Esophagus squamous epithelium (tissue), 4 donors: ENCODE results near the gene MTF1.

ENCODE experiments used
- CTCF ChIP-seq, 6 experiments: fragments of 450-650 bp in 4 of 6; fragments of 200-600 bp in 2 of 6; sonication (generic) in 2 of 6; IDR thresholded peaks; one replicate each; pipeline ENCODE4 v1.5.1; 2016 to 2019; ENCODE audit warnings: antibody characterized with exemption in 6 of 6, mild to moderate bottlenecking in 4 of 6, moderate library complexity in 4 of 6
- POLR2A ChIP-seq, 4 donors: fragments of 450-650 bp; IDR thresholded peaks; one replicate each; pipeline ENCODE4 v1.6.1; 2017; ENCODE audit warnings: antibody characterized with exemption in 4 of 4, mild to moderate bottlenecking in 4 of 4, moderate library complexity in 3 of 4

DNA sequence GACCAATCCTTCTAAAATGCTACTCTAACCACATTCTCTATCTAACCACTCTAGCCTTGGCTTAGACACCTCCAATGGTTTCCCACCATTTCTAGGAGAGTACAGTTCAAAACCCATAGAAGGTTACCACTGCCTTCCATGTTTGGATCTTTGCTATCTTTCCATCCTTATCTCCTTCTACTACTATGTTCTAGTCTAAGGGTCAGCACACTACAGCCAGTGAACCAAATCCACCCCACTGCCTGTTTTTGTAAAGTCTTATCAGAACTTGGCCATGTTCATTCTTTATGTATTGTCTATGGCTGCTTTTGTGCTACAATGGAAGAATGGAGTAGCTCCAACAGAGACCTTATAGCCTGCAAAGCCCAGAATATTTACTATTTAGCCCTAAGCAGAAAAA lies 6.2 kb downstream of the MTF1 start:
- TF ChIP-seq POLR2A (IDR thresholded peaks at IDR 0.05), result no peak
- no peak for TF ChIP-seq CTCF (IDR thresholded peaks at IDR 0.05)
